T-helper 17 cell (primary cell): ENCODE results near the gene ZNF774. TPM values are rescaled to one million over a fixed set of nuclear protein-coding genes. Genes with fewer than 3 reads are reported as not detected.

ENCODE experiments used
- ATAC-seq: fragments of 150-1000 bp; cut with Tn5 transposase; 2 replicates; pipeline ENCODE4 v1.10.0; 2021; ENCODE audit warnings: mild to moderate bottlenecking, moderate library complexity
- DNase-seq, 3 donors: peaks; one replicate each; pipeline versions ENCODE4 v3.0.0 to v3.0.0-alpha.2; 2020 to 2021
- H3K9me3 ChIP-seq: one replicate; pipeline ENCODE4 v1.7.0; 2013; ENCODE audit warnings: low read length, mild to moderate bottlenecking; ENCODE audit not compliant: control insufficient read depth, poor library complexity, severe bottlenecking
- H3K27ac Mint-ChIP-seq: one replicate; pipeline ENCODE4 v1.8.0; 2022; ENCODE audit warnings: mild to moderate bottlenecking, moderate library complexity, mixed read lengths
- H3K27me3 Mint-ChIP-seq: one replicate; pipeline ENCODE4 v1.8.0; 2022; ENCODE audit warnings: mixed read lengths
- H3K36me3 Mint-ChIP-seq: one replicate; pipeline ENCODE4 v1.8.0; 2022; ENCODE audit warnings: low read depth, mixed read lengths
- H3K4me1 Mint-ChIP-seq: one replicate; pipeline ENCODE4 v1.8.0; 2022; ENCODE audit warnings: mild to moderate bottlenecking, mixed read lengths
- H3K4me3 Mint-ChIP-seq: one replicate; pipeline ENCODE4 v1.8.0; 2022; ENCODE audit warnings: mild to moderate bottlenecking, moderate library complexity, mixed read lengths
- total RNA-seq, 4 donors: library from RNA in 2 of 4; stranded (reverse) in 2 of 4; gene quantifications; one replicate each; pipeline ENCODE4 v1.2.3 and lab custom pipeline; 2022 to 2026

The ZNF774 gene
- total RNA-seq, 2 donors from 2014 or later = 0.15 TPM; not detected in 1

GRCh38 chr15:90386221-90386620 lies 34.1 kb downstream of the ZNF774 start:
- H3K9me3 ChIP-seq = no peaks in the 10 kb centered on the region
- no peaks in the 10 kb centered on the region for H3K27me3 Mint-ChIP-seq
- peak overlapping the region; percentile 53 for H3K27ac Mint-ChIP-seq
- peak overlapping the region; percentile 2 for H3K4me3 Mint-ChIP-seq
- H3K4me1 Mint-ChIP-seq = peaks cover 31% of the 10 kb centered on the region
- ATAC-seq = no peak
- peaks cover 8% of the 10 kb centered on the region for H3K36me3 Mint-ChIP-seq
- no peak for DNase-seq

GRCh38 chr15:90387534-90388461 lies 35.7 kb downstream of the ZNF774 start, which contains the start of gene IQGAP1:
IQGAP1 (plus strand) TSS chr15:90388242; CDS start chr15:90388342, 100 bp downstream.
- Mint-ChIP-seq H3K4me1 (peaks cover 40% of the 10 kb centered on the region), H3K27ac (peak within 1 kb of the TSS; percentile 96), H3K4me3 (peak within 1 kb of the TSS; percentile 94), H3K36me3 (peaks cover 17% of the 10 kb centered on the region), H3K27me3 (no peaks in the 10 kb centered on the region)
- DNase-seq (peak; percentile 89 to 96 (median 94)), ATAC-seq (peak; percentile 92)
- no peaks in the 10 kb centered on the region for H3K9me3 ChIP-seq

- peak; percentile 24 for ATAC-seq
- Mint-ChIP-seq H3K36me3 (peaks cover 17% of the 10 kb centered on the region), H3K27ac (peak overlapping the region; percentile 96), H3K4me3 (peak overlapping the region; percentile 94), H3K4me1 (peaks cover 44% of the 10 kb centered on the region), H3K27me3 (no peaks in the 10 kb centered on the region)
- DNase-seq = peak; percentile 41 to 45 (median 43)
- H3K9me3 ChIP-seq = no peaks in the 10 kb centered on the region
Observed at GRCh38 chr15:90388462-90389380, 36.6 kb downstream of the ZNF774 start.

- no peaks in the 10 kb centered on the region for H3K9me3 ChIP-seq
- ATAC-seq (no peak), DNase-seq (no peak)
- H3K4me1 Mint-ChIP-seq = peaks cover 49% of the 10 kb centered on the region
- peak overlapping the region; percentile 94 for H3K4me3 Mint-ChIP-seq
- no peaks in the 10 kb centered on the region for H3K27me3 Mint-ChIP-seq
- H3K27ac Mint-ChIP-seq = peak overlapping the region; percentile 96
- H3K36me3 Mint-ChIP-seq = peaks cover 17% of the 10 kb centered on the region
Observed at GRCh38 chr15:90389513-90389912, 37.4 kb downstream of the ZNF774 start.

- Mint-ChIP-seq H3K4me3 (no peak overlapping the region), H3K36me3 (peaks cover 23% of the 10 kb centered on the region), H3K27me3 (no peaks in the 10 kb centered on the region), H3K27ac (peak overlapping the region; percentile 78), H3K4me1 (peaks cover 60% of the 10 kb centered on the region)
- ATAC-seq (no peak), DNase-seq (no peak)
- H3K9me3 ChIP-seq = no peaks in the 10 kb centered on the region
Observed at GRCh38 chr15:90393040-90393439, 41.0 kb downstream of the ZNF774 start.

GRCh38 chr15:90394074-90394473 lies 42.0 kb downstream of the ZNF774 start:
- DNase-seq = no peak
- no peak for ATAC-seq
- no peaks in the 10 kb centered on the region for H3K9me3 ChIP-seq
- peak overlapping the region; percentile 78 for H3K27ac Mint-ChIP-seq
- peaks cover 58% of the 10 kb centered on the region for H3K4me1 Mint-ChIP-seq
- no peak overlapping the region for H3K4me3 Mint-ChIP-seq
- peaks cover 22% of the 10 kb centered on the region for H3K36me3 Mint-ChIP-seq
- H3K27me3 Mint-ChIP-seq = no peaks in the 10 kb centered on the region

- H3K27ac Mint-ChIP-seq = peak overlapping the region; percentile 78
- ATAC-seq = no peak
- peaks cover 21% of the 10 kb centered on the region for H3K36me3 Mint-ChIP-seq
Observed at GRCh38 chr15:90394748-90395442, 42.8 kb downstream of the ZNF774 start.

GRCh38 chr15:90396321-90396720 lies 44.2 kb downstream of the ZNF774 start:
- peaks cover 14% of the 10 kb centered on the region for H3K36me3 Mint-ChIP-seq
- H3K27me3 Mint-ChIP-seq = no peaks in the 10 kb centered on the region
- H3K9me3 ChIP-seq = no peaks in the 10 kb centered on the region
- ATAC-seq = no peak
- peak overlapping the region; percentile 78 for H3K27ac Mint-ChIP-seq
- DNase-seq = no peak
- H3K4me3 Mint-ChIP-seq = peak overlapping the region; percentile 28
- H3K4me1 Mint-ChIP-seq = peaks cover 52% of the 10 kb centered on the region

More at GRCh38 chr15:90394748-90395442, 42.8 kb downstream of the ZNF774 start:
- Mint-ChIP-seq H3K4me1 (peaks cover 55% of the 10 kb centered on the region), H3K4me3 (peak overlapping the region; percentile 56), H3K27me3 (no peaks in the 10 kb centered on the region)
- no peaks in the 10 kb centered on the region for H3K9me3 ChIP-seq
- DNase-seq = no peak

- H3K4me1 Mint-ChIP-seq = peaks cover 43% of the 10 kb centered on the region
- ATAC-seq (peak; percentile 33), DNase-seq (no peak)
- no peaks in the 10 kb centered on the region for H3K9me3 ChIP-seq
- peak overlapping the region; percentile 100 for H3K27ac Mint-ChIP-seq
- H3K4me3 Mint-ChIP-seq = peak overlapping the region; percentile 67
- peaks cover 9% of the 10 kb centered on the region for H3K36me3 Mint-ChIP-seq
- H3K27me3 Mint-ChIP-seq = no peaks in the 10 kb centered on the region
Observed at GRCh38 chr15:90400005-90400758, 48.1 kb downstream of the ZNF774 start.

- H3K27me3 Mint-ChIP-seq = no peaks in the 10 kb centered on the region
- H3K27ac Mint-ChIP-seq = peak overlapping the region; percentile 100
- H3K9me3 ChIP-seq = no peaks in the 10 kb centered on the region
- ATAC-seq (peak; percentile 99), DNase-seq (peak; percentile 34 to 58 (median 47))
- peaks cover 6% of the 10 kb centered on the region for H3K36me3 Mint-ChIP-seq
- peaks cover 39% of the 10 kb centered on the region for H3K4me1 Mint-ChIP-seq
- H3K4me3 Mint-ChIP-seq = peak overlapping the region; percentile 67
Observed at GRCh38 chr15:90400759-90401314, 48.8 kb downstream of the ZNF774 start.

GRCh38 chr15:90401495-90401894 lies 49.4 kb downstream of the ZNF774 start:
- H3K27me3 Mint-ChIP-seq = no peaks in the 10 kb centered on the region
- H3K9me3 ChIP-seq = no peaks in the 10 kb centered on the region
- H3K27ac Mint-ChIP-seq = peak overlapping the region; percentile 100
- H3K4me1 Mint-ChIP-seq = peaks cover 38% of the 10 kb centered on the region
- ATAC-seq (no peak), DNase-seq (no peak)
- H3K36me3 Mint-ChIP-seq = peaks cover 4% of the 10 kb centered on the region
- peak overlapping the region; percentile 61 for H3K4me3 Mint-ChIP-seq

- ATAC-seq (no peak), DNase-seq (no peak)
- peaks cover 45% of the 10 kb centered on the region for H3K4me1 Mint-ChIP-seq
- H3K36me3 Mint-ChIP-seq = peaks cover 4% of the 10 kb centered on the region
- H3K27me3 Mint-ChIP-seq = no peaks in the 10 kb centered on the region
- no peaks in the 10 kb centered on the region for H3K9me3 ChIP-seq
- H3K4me3 Mint-ChIP-seq = peak overlapping the region; percentile 72
- peak overlapping the region; percentile 100 for H3K27ac Mint-ChIP-seq
Observed at GRCh38 chr15:90402223-90402622, 50.1 kb downstream of the ZNF774 start.
